ENCODE results near the gene CYBC1.
"Not testable (repeated sequence)": the region's sequence is repeated elsewhere in the genome, so short reads cannot be mapped to it uniquely, and the experiment has no call there.

CYBC1 gene

GRCh38 chr17:82435601-82436583 is 14.7 kb downstream of the CYBC1 start:
- no peak for DNase-seq (ENCODE audit: low read depth, low spot score)

- DNase-seq (ENCODE audit: low read depth, low spot score): no peak
These were observed 15.4 kb downstream of the CYBC1 start for GRCh38 chr17:82435103-82435502.

- DNase-seq (ENCODE audit: low read depth, low spot score): no peak
These were observed 16.4 kb downstream of the CYBC1 start for GRCh38 chr17:82434216-82434565.

GRCh38 chr17:82433560-82434215 is 16.9 kb downstream of the CYBC1 start:
- no peak for DNase-seq (ENCODE audit: low read depth, low spot score)

- DNase-seq (ENCODE audit: low read depth, low spot score): no peak
These were observed 18.5 kb downstream of the CYBC1 start for GRCh38 chr17:82432017-82432416.

- no peak for DNase-seq (ENCODE audit: low read depth, low spot score)
These were observed 20.7 kb downstream of the CYBC1 start for GRCh38 chr17:82429824-82430223.

- DNase-seq (ENCODE audit: low read depth, low spot score): no peak
These were observed 22.0 kb downstream of the CYBC1 start for GRCh38 chr17:82428546-82428945.

GRCh38 chr17:82424863-82425159 is 25.7 kb downstream of the CYBC1 start:
- DNase-seq (ENCODE audit: low read depth, low spot score): no peak

- peak; percentile 71 for DNase-seq (ENCODE audit: low read depth, low spot score)
These were observed 26.3 kb downstream of the CYBC1 start for GRCh38 chr17:82424001-82424862.

GRCh38 chr17:82419540-82419939 is 31.0 kb downstream of the CYBC1 start:
- DNase-seq (ENCODE audit: low read depth, low spot score): no peak

- peak; percentile 82 for DNase-seq (ENCODE audit: low read depth, low spot score)
These were observed 32.3 kb downstream of the CYBC1 start, which contains the start of the genes HEXD and OGFOD3 for GRCh38 chr17:82418001-82418986. TSS of gene HEXD (plus strand) at chr17:82418347. CDS start at chr17:82419800, 1,453 bp downstream. TSS of gene OGFOD3 (minus strand) at chr17:82418586. CDS start at chr17:82418485, 101 bp downstream.

- no peak for DNase-seq (ENCODE audit: low read depth, low spot score)
These were observed 33.8 kb downstream of the CYBC1 start for GRCh38 chr17:82416771-82417170.

- no peak for DNase-seq (ENCODE audit: low read depth, low spot score)
These were observed 34.3 kb downstream of the CYBC1 start for GRCh38 chr17:82416264-82416663.

GRCh38 chr17:82415786-82416185 is 34.8 kb downstream of the CYBC1 start:
- DNase-seq (ENCODE audit: low read depth, low spot score): no peak

- no peak for DNase-seq (ENCODE audit: low read depth, low spot score)
These were observed 35.2 kb downstream of the CYBC1 start for GRCh38 chr17:82415336-82415735.

GRCh38 chr17:82414548-82415281 is 35.8 kb downstream of the CYBC1 start:
- peak; percentile 92 for DNase-seq (ENCODE audit: low read depth, low spot score)

- DNase-seq (ENCODE audit: low read depth, low spot score): no peak
These were observed 37.7 kb downstream of the CYBC1 start for GRCh38 chr17:82412535-82413520.

- DNase-seq (ENCODE audit: low read depth, low spot score): not testable (repeated sequence)
These were observed 38.5 kb downstream of the CYBC1 start for GRCh38 chr17:82412081-82412480.

All from ELF-1 (cell line).